ENCODE measurements around the gene CENPH. TPM values are rescaled to one million over a fixed set of nuclear protein-coding genes. Genes with fewer than 3 reads are reported as not detected.
"Not testable (repeated sequence)": the region's sequence is repeated elsewhere in the genome, so short reads cannot be mapped to it uniquely, and the experiment has no call there.

CENPH gene
- total and polyA plus RNA-seq, 2 donors (not counting 3 experiments of a cell fraction or from before 2014, with no cell fraction given): 6.5 to 16.4 TPM

GRCh38 chr5:69140827-69141226 is 48.6 kb upstream of the CENPH start:
- no peak overlapping the region for H3K9ac ChIP-seq (replicated peaks; ENCODE audit: extremely low read depth, insufficient read depth, low read length)
- no peaks in the 10 kb centered on the region for H3K9me3 ChIP-seq (replicated peaks; ENCODE audit: control insufficient read depth, insufficient read depth, low read length)
- H3K4me2 ChIP-seq (ENCODE audit: insufficient read depth, low read length): no peak overlapping the region
- no peaks in the 10 kb centered on the region for H3K4me1 ChIP-seq (ENCODE audit: control insufficient read depth, extremely low read depth, insufficient read depth, low read length)
- H3K27me3 ChIP-seq (ENCODE audit: control insufficient read depth in 2 of 2, insufficient read depth in 2 of 2, low read length in 2 of 2): no peaks in the 10 kb centered on the region
- H2AFZ ChIP-seq (ENCODE audit: low read depth, low read length): no peak overlapping the region
- ChIA-PET CTCF (no interaction called here), POLR2A (no interaction called here)
- no peak for TF ChIP-seq GATA2 (IDR thresholded peaks at IDR 0.05; ENCODE audit: insufficient read depth, insufficient read length, low read depth, low read length)
- intact Hi-C loops (cut with micrococcal nuclease): no loop called here
- no peaks in the 10 kb centered on the region for H3K36me3 ChIP-seq (ENCODE audit: control insufficient read depth in 2 of 2, extremely low read depth in 1 of 2, insufficient read depth in 2 of 2, low read length in 2 of 2)
- no TSS peak for BruUV-seq (replicated peaks)
- dilution Hi-C loops (cut with MboI; ENCODE audit: extremely low pct_ligation_motif_present, low sequenced_read_pairs): no loop called here
- no peaks in the 10 kb centered on the region for H3K9me1 ChIP-seq (replicated peaks; ENCODE audit: control insufficient read depth, extremely low read depth, insufficient read depth, low read length)
- FAIRE-seq (no peak), DNase-seq (ENCODE audit: low read depth, low spot score) (no peak)
- no peaks in the 10 kb centered on the region for H3K79me2 ChIP-seq (ENCODE audit: control insufficient read depth, insufficient read depth, low read length)
- H4K20me1 ChIP-seq (replicated peaks; ENCODE audit: control insufficient read depth, extremely low read depth, insufficient read depth, low read length): no peaks in the 10 kb centered on the region
- no peak overlapping the region for H3K27ac ChIP-seq (ENCODE audit: insufficient read depth, low read depth, low read length)
- no peak overlapping the region for H3K4me3 ChIP-seq (replicated peaks in 1 of 3; ENCODE audit: insufficient read depth in 1 of 3, low read depth in 1 of 3, low read length in 3 of 3)

DNA sequence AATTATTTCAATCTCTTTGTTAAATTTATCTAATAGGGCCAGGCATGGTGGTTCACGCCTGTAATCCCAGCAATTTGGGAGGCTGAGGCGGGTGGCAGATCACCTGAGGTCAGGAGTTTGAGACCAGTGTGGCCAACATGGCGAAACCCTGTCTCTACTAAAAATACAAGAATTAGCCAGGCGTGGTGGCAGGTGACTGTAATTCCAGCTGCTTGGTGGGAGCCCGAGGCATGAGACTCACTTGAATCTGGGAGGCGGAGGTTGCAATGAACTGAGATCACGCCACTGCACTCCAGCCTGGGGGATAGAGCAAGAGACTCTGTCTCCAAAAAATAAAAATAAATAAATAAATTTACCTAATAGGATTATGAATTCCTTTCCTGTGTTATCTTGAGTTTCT is 40.8 kb upstream of the CENPH start:
- H3K36me3 ChIP-seq (ENCODE audit: control insufficient read depth in 2 of 2, extremely low read depth in 1 of 2, insufficient read depth in 2 of 2, low read length in 2 of 2); CTCF ChIA-PET; H2AFZ ChIP-seq (ENCODE audit: low read depth, low read length); H3K4me3 ChIP-seq (replicated peaks in 1 of 3; ENCODE audit: insufficient read depth in 1 of 3, low read depth in 1 of 3, low read length in 3 of 3); DNase-seq (ENCODE audit: low read depth, low spot score); BruUV-seq (replicated peaks); intact Hi-C loops (cut with micrococcal nuclease); H3K4me2 ChIP-seq (ENCODE audit: insufficient read depth, low read length); FAIRE-seq; H3K9me3 ChIP-seq (replicated peaks; ENCODE audit: control insufficient read depth, insufficient read depth, low read length); H3K27ac ChIP-seq (ENCODE audit: insufficient read depth, low read depth, low read length); H4K20me1 ChIP-seq (replicated peaks; ENCODE audit: control insufficient read depth, extremely low read depth, insufficient read depth, low read length); POLR2A ChIA-PET; H3K4me1 ChIP-seq (ENCODE audit: control insufficient read depth, extremely low read depth, insufficient read depth, low read length); H3K79me2 ChIP-seq (ENCODE audit: control insufficient read depth, insufficient read depth, low read length); H3K9me1 ChIP-seq (replicated peaks; ENCODE audit: control insufficient read depth, extremely low read depth, insufficient read depth, low read length); dilution Hi-C loops (cut with MboI; ENCODE audit: extremely low pct_ligation_motif_present, low sequenced_read_pairs); H3K9ac ChIP-seq (replicated peaks; ENCODE audit: extremely low read depth, insufficient read depth, low read length); H3K27me3 ChIP-seq (ENCODE audit: control insufficient read depth in 2 of 2, insufficient read depth in 2 of 2, low read length in 2 of 2): not testable (repeated sequence)

All from endothelial cell of umbilical vein (primary cell).